Measurements from ENCODE around the gene EPB41L2. TPM values are rescaled to one million over a fixed set of nuclear protein-coding genes. Genes with fewer than 3 reads are reported as not detected.

The EPB41L2 gene
- total RNA-seq, 1 experiment from 2014 or later: 181 TPM

GRCh38 chr6:130846501-130846900, 216.5 kb downstream of the EPB41L2 start:
- no peak overlapping the region for H3K27ac ChIP-seq (ENCODE audit: low read depth, low read length, poor library complexity, severe bottlenecking)
- no peak for DNase-seq (ENCODE audit: low spot score)
- ChIA-PET CTCF (no interaction called here), POLR2A (ENCODE audit: low non-redundant PET) (no interaction called here)
- intact Hi-C loops (cut with micrococcal nuclease; ENCODE audit: unreplicated experiment): loop anchor here (10.0 kb wide), 1 partner anchor 812 kb away; no protein-coding TSS in a partner anchor
- H3K36me3 ChIP-seq (ENCODE audit: insufficient read depth, low read length, poor library complexity, severe bottlenecking): no peaks in the 10 kb centered on the region
- TF ChIP-seq EZH2 (IDR thresholded peaks at IDR 0.05; ENCODE audit: borderline replicate concordance, low read depth, low read length, poor library complexity, severe bottlenecking) (no peak), CTCF (conservative IDR thresholded peaks at IDR 0.05; ENCODE audit: low read depth, low read length) (no peak)
- H3K27me3 ChIP-seq (replicated peaks; ENCODE audit: insufficient read depth, low read depth, low read length, poor library complexity): no peaks in the 10 kb centered on the region
- no peak overlapping the region for H3K4me3 ChIP-seq (ENCODE audit: low read depth, low read length, poor library complexity, severe bottlenecking)
- H3K4me1 ChIP-seq (ENCODE audit: insufficient read depth, low read length, poor library complexity, severe bottlenecking): peaks cover 3% of the 10 kb centered on the region
- no peaks in the 10 kb centered on the region for H3K9me3 ChIP-seq (ENCODE audit: low read depth, low read length, poor library complexity, severe bottlenecking)
- BruUV-seq (replicated peaks): no TSS peak

GRCh38 chr6:130843575-130844320, 219.3 kb downstream of the EPB41L2 start:
- ChIA-PET POLR2A (ENCODE audit: low non-redundant PET) (no interaction called here), CTCF (no interaction called here)
- DNase-seq (ENCODE audit: low spot score): peak; percentile 75

GRCh38 chr6:130841128-130841728, 221.8 kb downstream of the EPB41L2 start:
- POLR2A ChIA-PET (ENCODE audit: low non-redundant PET): no interaction called here
- TF ChIP-seq EZH2 (IDR thresholded peaks at IDR 0.05; ENCODE audit: borderline replicate concordance, low read depth, low read length, poor library complexity, severe bottlenecking) (no peak), CTCF (conservative IDR thresholded peaks at IDR 0.05; ENCODE audit: low read depth, low read length) (no peak)

More at GRCh38 chr6:130843575-130844320, 219.3 kb downstream of the EPB41L2 start:
- intact Hi-C loops (cut with micrococcal nuclease; ENCODE audit: unreplicated experiment): loop anchor here (5.0 to 10.0 kb wide), 3 partner anchors 521 to 809 kb away; no protein-coding TSS in a partner anchor
- Histone ChIP-seq H3K27me3 (replicated peaks; ENCODE audit: insufficient read depth, low read depth, low read length, poor library complexity) (no peaks in the 10 kb centered on the region), H3K36me3 (ENCODE audit: insufficient read depth, low read length, poor library complexity, severe bottlenecking) (peaks cover 8% of the 10 kb centered on the region), H3K27ac (ENCODE audit: low read depth, low read length, poor library complexity, severe bottlenecking) (no peak overlapping the region), H3K4me3 (ENCODE audit: low read depth, low read length, poor library complexity, severe bottlenecking) (no peak overlapping the region), H3K9me3 (ENCODE audit: low read depth, low read length, poor library complexity, severe bottlenecking) (no peaks in the 10 kb centered on the region), H3K4me1 (ENCODE audit: insufficient read depth, low read length, poor library complexity, severe bottlenecking) (no peaks in the 10 kb centered on the region)
- no TSS peak for BruUV-seq (replicated peaks)
- TF ChIP-seq CTCF (conservative IDR thresholded peaks at IDR 0.05; ENCODE audit: low read depth, low read length) (peak; percentile 68), EZH2 (IDR thresholded peaks at IDR 0.05; ENCODE audit: borderline replicate concordance, low read depth, low read length, poor library complexity, severe bottlenecking) (no peak)

More at GRCh38 chr6:130841128-130841728, 221.8 kb downstream of the EPB41L2 start:
- Histone ChIP-seq H3K4me3 (ENCODE audit: low read depth, low read length, poor library complexity, severe bottlenecking) (no peak overlapping the region), H3K27ac (ENCODE audit: low read depth, low read length, poor library complexity, severe bottlenecking) (no peak overlapping the region), H3K27me3 (replicated peaks; ENCODE audit: insufficient read depth, low read depth, low read length, poor library complexity) (no peaks in the 10 kb centered on the region), H3K4me1 (ENCODE audit: insufficient read depth, low read length, poor library complexity, severe bottlenecking) (no peaks in the 10 kb centered on the region), H3K36me3 (ENCODE audit: insufficient read depth, low read length, poor library complexity, severe bottlenecking) (peaks cover 11% of the 10 kb centered on the region), H3K9me3 (ENCODE audit: low read depth, low read length, poor library complexity, severe bottlenecking) (no peaks in the 10 kb centered on the region)
- CTCF ChIA-PET: no interaction called here
- no TSS peak for BruUV-seq (replicated peaks)
- DNase-seq (ENCODE audit: low spot score): no peak
- intact Hi-C loops (cut with micrococcal nuclease; ENCODE audit: unreplicated experiment): loop anchor here (5.0 to 10.0 kb wide), 3 partner anchors 519 to 806 kb away; no protein-coding TSS in a partner anchor
